ENCODE data around the gene PRSS23.
A peak's percentile ranks its signal among the peaks of the same experiment; 100 is the strongest.

PRSS23 gene

GRCh38 chr11:86802601-86803051, 2.3 kb downstream of the PRSS23 start:
- Histone ChIP-seq H3K4me3 (ENCODE audit: low read depth, low read length) (peak overlapping the region; percentile 79), H3K79me2 (ENCODE audit: control insufficient read depth, insufficient read depth, low read length, unreplicated experiment) (peaks cover 77% of the 10 kb centered on the region)

GRCh38 chr11:86803136-86804045, 3.0 kb downstream of the PRSS23 start:
- Histone ChIP-seq H2AFZ (ENCODE audit: low read length, unreplicated experiment) (no peak overlapping the region), H3K27ac (ENCODE audit: low read depth, low read length) (peak overlapping the region; percentile 90), H3K79me2 (ENCODE audit: control insufficient read depth, insufficient read depth, low read length, unreplicated experiment) (peaks cover 85% of the 10 kb centered on the region), H3K4me1 (ENCODE audit: control insufficient read depth, insufficient read depth, low read length, unreplicated experiment) (peaks cover 47% of the 10 kb centered on the region), H3K27me3 (ENCODE audit: insufficient read depth, low read length) (no peaks in the 10 kb centered on the region), H3K4me3 (ENCODE audit: low read depth, low read length) (peak overlapping the region; percentile 79), H3K36me3 (ENCODE audit: insufficient read depth, low read length) (peaks cover 19% of the 10 kb centered on the region)

More at GRCh38 chr11:86802601-86803051, 2.3 kb downstream of the PRSS23 start:
- H3K27ac ChIP-seq (ENCODE audit: low read depth, low read length): peak overlapping the region; percentile 90
- peaks cover 12% of the 10 kb centered on the region; the same call in 1 of the 2 replicates for H3K36me3 ChIP-seq (ENCODE audit: insufficient read depth, low read length)
- no peak overlapping the region for H2AFZ ChIP-seq (ENCODE audit: low read length, unreplicated experiment)
- peaks cover 47% of the 10 kb centered on the region for H3K4me1 ChIP-seq (ENCODE audit: control insufficient read depth, insufficient read depth, low read length, unreplicated experiment)
- H3K27me3 ChIP-seq (ENCODE audit: insufficient read depth, low read length): no peaks in the 10 kb centered on the region

GRCh38 chr11:86804951-86805350, 4.6 kb downstream of the PRSS23 start:
- Histone ChIP-seq H3K4me3 (ENCODE audit: low read depth, low read length) (peak overlapping the region; percentile 79), H3K27me3 (ENCODE audit: insufficient read depth, low read length) (no peaks in the 10 kb centered on the region), H3K27ac (ENCODE audit: low read depth, low read length) (peak overlapping the region; percentile 90), H3K4me1 (ENCODE audit: control insufficient read depth, insufficient read depth, low read length, unreplicated experiment) (peaks cover 48% of the 10 kb centered on the region), H3K79me2 (ENCODE audit: control insufficient read depth, insufficient read depth, low read length, unreplicated experiment) (peaks cover 99% of the 10 kb centered on the region), H3K36me3 (ENCODE audit: insufficient read depth, low read length) (peaks cover 33% of the 10 kb centered on the region), H2AFZ (ENCODE audit: low read length, unreplicated experiment) (no peak overlapping the region)

DNA sequence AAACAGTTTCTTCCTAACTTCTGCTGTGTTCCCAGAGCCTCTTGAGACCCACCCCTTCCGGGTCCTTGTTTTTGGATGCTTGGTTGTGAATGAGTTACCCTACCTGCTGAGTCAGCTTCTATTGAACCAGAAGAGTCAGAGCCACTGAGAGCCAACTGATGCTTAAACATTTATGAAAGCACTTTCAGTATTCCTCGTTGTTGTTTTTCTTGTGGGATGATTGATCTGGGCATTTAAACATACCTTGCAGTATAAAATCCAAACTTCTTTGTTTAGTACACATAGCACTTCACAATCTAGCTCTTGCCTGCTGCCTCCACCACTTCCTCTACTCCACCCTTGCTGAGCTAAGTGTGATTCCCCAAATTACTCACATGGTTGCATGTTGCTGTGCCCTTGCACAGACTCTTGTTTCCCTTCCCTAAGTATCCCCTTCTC, 5.5 kb downstream of the PRSS23 start:
- H3K27ac ChIP-seq (ENCODE audit: low read depth, low read length): peak overlapping the region; percentile 90
- peaks cover 58% of the 10 kb centered on the region for H3K4me1 ChIP-seq (ENCODE audit: control insufficient read depth, insufficient read depth, low read length, unreplicated experiment)
- H2AFZ ChIP-seq (ENCODE audit: low read length, unreplicated experiment): no peak overlapping the region
- peak overlapping the region; percentile 79 for H3K4me3 ChIP-seq (ENCODE audit: low read depth, low read length)
- peaks cover 100% of the 10 kb centered on the region for H3K79me2 ChIP-seq (ENCODE audit: control insufficient read depth, insufficient read depth, low read length, unreplicated experiment)
- H3K27me3 ChIP-seq (ENCODE audit: insufficient read depth, low read length): no peaks in the 10 kb centered on the region
- H3K36me3 ChIP-seq (ENCODE audit: insufficient read depth, low read length): peaks cover 38% of the 10 kb centered on the region

GRCh38 chr11:86806903-86807302, 6.6 kb downstream of the PRSS23 start:
- H3K79me2 ChIP-seq (ENCODE audit: control insufficient read depth, insufficient read depth, low read length, unreplicated experiment): peaks cover 100% of the 10 kb centered on the region
- H3K27me3 ChIP-seq (ENCODE audit: insufficient read depth, low read length): no peaks in the 10 kb centered on the region
- H3K4me3 ChIP-seq (ENCODE audit: low read depth, low read length): no peak overlapping the region
- H3K27ac ChIP-seq (ENCODE audit: low read depth, low read length): peak overlapping the region; percentile 90
- no peak overlapping the region for H2AFZ ChIP-seq (ENCODE audit: low read length, unreplicated experiment)
- peaks cover 40% of the 10 kb centered on the region for H3K36me3 ChIP-seq (ENCODE audit: insufficient read depth, low read length)
- H3K4me1 ChIP-seq (ENCODE audit: control insufficient read depth, insufficient read depth, low read length, unreplicated experiment): peaks cover 68% of the 10 kb centered on the region

- no peak overlapping the region for H3K4me3 ChIP-seq (ENCODE audit: low read depth, low read length)
- no peak overlapping the region for H3K27ac ChIP-seq (ENCODE audit: low read depth, low read length)
- no peak overlapping the region for H2AFZ ChIP-seq (ENCODE audit: low read length, unreplicated experiment)
- no peaks in the 10 kb centered on the region for H3K27me3 ChIP-seq (ENCODE audit: insufficient read depth, low read length)
- H3K36me3 ChIP-seq (ENCODE audit: insufficient read depth, low read length): peaks cover 43% of the 10 kb centered on the region
- H3K4me1 ChIP-seq (ENCODE audit: control insufficient read depth, insufficient read depth, low read length, unreplicated experiment): peaks cover 73% of the 10 kb centered on the region
- peaks cover 100% of the 10 kb centered on the region for H3K79me2 ChIP-seq (ENCODE audit: control insufficient read depth, insufficient read depth, low read length, unreplicated experiment)
Measured at GRCh38 chr11:86807360-86807759, 7.0 kb downstream of the PRSS23 start.

DNA sequence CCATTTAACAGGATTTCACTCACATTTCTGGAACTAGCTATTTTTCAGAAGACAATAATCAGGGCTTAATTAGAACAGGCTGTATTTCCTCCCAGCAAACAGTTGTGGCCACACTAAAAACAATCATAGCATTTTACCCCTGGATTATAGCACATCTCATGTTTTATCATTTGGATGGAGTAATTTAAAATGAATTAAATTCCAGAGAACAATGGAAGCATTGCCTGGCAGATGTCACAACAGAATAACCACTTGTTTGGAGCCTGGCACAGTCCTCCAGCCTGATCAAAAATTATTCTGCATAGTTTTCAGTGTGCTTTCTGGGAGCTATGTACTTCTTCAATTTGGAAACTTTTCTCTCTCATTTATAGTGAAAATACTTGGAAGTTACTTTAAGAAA, 9.2 kb downstream of the PRSS23 start:
- Histone ChIP-seq H3K4me1 (ENCODE audit: control insufficient read depth, insufficient read depth, low read length, unreplicated experiment) (peaks cover 72% of the 10 kb centered on the region), H3K36me3 (ENCODE audit: insufficient read depth, low read length) (peaks cover 43% of the 10 kb centered on the region), H3K79me2 (ENCODE audit: control insufficient read depth, insufficient read depth, low read length, unreplicated experiment) (peaks cover 87% of the 10 kb centered on the region)

DNA sequence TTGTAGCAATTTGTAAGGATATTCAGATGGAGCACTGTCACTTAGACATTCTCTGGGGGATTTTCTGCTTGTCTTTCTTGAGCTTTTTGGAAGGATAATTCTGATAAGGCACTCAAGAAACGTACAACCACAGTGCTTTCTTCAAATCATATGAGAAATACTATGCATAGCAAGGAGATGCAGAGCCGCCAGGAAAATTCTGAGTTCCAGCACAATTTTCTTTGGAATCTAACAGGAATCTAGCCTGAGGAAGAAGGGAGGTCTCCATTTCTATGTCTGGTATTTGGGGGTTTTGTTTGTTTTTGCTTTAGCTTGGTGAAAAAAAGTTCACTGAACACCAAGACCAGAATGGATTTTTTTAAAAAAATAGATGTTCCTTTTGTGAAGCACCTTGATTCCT, 9.9 kb downstream of the PRSS23 start:
- Histone ChIP-seq H2AFZ (ENCODE audit: low read length, unreplicated experiment) (no peak overlapping the region), H3K27ac (ENCODE audit: low read depth, low read length) (0 out of 2 replicates have a peak overlapping the region, but pooled peaks have one; percentile 31), H3K36me3 (ENCODE audit: insufficient read depth, low read length) (peaks cover 43% of the 10 kb centered on the region), H3K4me3 (ENCODE audit: low read depth, low read length) (no peak overlapping the region), H3K4me1 (ENCODE audit: control insufficient read depth, insufficient read depth, low read length, unreplicated experiment) (peaks cover 72% of the 10 kb centered on the region), H3K27me3 (ENCODE audit: insufficient read depth, low read length) (no peaks in the 10 kb centered on the region), H3K79me2 (ENCODE audit: control insufficient read depth, insufficient read depth, low read length, unreplicated experiment) (peaks cover 85% of the 10 kb centered on the region)

More for the DNA sequence above, 9.2 kb downstream of the PRSS23 start:
- Histone ChIP-seq H3K4me3 (ENCODE audit: low read depth, low read length) (no peak overlapping the region), H3K27me3 (ENCODE audit: insufficient read depth, low read length) (no peaks in the 10 kb centered on the region), H3K27ac (ENCODE audit: low read depth, low read length) (0 out of 2 replicates have a peak overlapping the region, but pooled peaks have one; percentile 6), H2AFZ (ENCODE audit: low read length, unreplicated experiment) (no peak overlapping the region)

DNA sequence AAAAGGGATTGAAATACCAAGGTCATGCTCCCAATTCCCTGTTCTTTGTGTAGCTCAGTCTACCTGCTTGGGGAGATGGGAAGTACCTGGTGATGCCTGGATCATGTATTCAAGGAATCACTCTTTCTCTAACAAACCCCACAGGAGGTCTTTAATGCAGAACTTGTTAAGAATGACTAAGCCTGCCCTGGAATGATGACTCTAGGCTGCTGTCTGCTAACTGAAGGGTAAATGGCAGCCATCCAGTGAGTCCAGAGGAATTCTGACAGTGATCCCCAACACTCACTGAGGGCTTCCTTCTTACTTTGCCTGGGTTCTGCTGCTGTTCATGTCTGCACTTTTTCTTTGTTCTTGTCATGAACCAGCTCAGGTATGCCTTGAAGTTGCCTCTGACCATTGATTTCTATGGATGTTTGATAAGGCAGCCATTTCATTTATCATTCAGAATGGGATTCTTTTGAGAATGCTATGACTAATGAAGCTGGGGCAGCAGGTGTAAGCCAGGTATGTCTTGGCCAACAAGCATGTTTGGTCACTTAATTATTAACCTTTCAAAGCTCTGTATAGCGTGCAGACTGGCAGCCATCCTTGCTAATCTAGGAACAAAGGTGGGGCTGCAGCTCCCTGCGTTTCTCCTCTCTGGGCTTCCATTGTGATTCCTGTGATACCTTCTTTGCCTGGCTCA, 11.4 kb downstream of the PRSS23 start:
- Histone ChIP-seq H2AFZ (ENCODE audit: low read length, unreplicated experiment) (no peak overlapping the region), H3K4me1 (ENCODE audit: control insufficient read depth, insufficient read depth, low read length, unreplicated experiment) (peaks cover 74% of the 10 kb centered on the region), H3K79me2 (ENCODE audit: control insufficient read depth, insufficient read depth, low read length, unreplicated experiment) (peaks cover 82% of the 10 kb centered on the region), H3K27me3 (ENCODE audit: insufficient read depth, low read length) (no peaks in the 10 kb centered on the region), H3K4me3 (ENCODE audit: low read depth, low read length) (no peak overlapping the region), H3K36me3 (ENCODE audit: insufficient read depth, low read length) (peaks cover 38% of the 10 kb centered on the region), H3K27ac (ENCODE audit: low read depth, low read length) (peak overlapping the region; percentile 31)

GRCh38 chr11:86812322-86812670, 12.0 kb downstream of the PRSS23 start:
- Histone ChIP-seq H3K79me2 (ENCODE audit: control insufficient read depth, insufficient read depth, low read length, unreplicated experiment) (peaks cover 82% of the 10 kb centered on the region), H2AFZ (ENCODE audit: low read length, unreplicated experiment) (no peak overlapping the region), H3K27ac (ENCODE audit: low read depth, low read length) (peak overlapping the region; percentile 31; the same call in 1 of the 2 replicates), H3K4me3 (ENCODE audit: low read depth, low read length) (no peak overlapping the region), H3K36me3 (ENCODE audit: insufficient read depth, low read length) (peaks cover 34% of the 10 kb centered on the region), H3K27me3 (ENCODE audit: insufficient read depth, low read length) (no peaks in the 10 kb centered on the region), H3K4me1 (ENCODE audit: control insufficient read depth, insufficient read depth, low read length, unreplicated experiment) (peaks cover 79% of the 10 kb centered on the region)

All from ACC112 (cell line).